ENCODE measurements around the gene AP2A2. TPM values are rescaled to one million over a fixed set of nuclear protein-coding genes. Genes with fewer than 3 reads are reported as not detected.

AP2A2 gene
- total and polyA plus RNA-seq, 2 of the 4 experiments (the other 2 are of a cell fraction) = 19.9 to 49.0 TPM

DNA sequence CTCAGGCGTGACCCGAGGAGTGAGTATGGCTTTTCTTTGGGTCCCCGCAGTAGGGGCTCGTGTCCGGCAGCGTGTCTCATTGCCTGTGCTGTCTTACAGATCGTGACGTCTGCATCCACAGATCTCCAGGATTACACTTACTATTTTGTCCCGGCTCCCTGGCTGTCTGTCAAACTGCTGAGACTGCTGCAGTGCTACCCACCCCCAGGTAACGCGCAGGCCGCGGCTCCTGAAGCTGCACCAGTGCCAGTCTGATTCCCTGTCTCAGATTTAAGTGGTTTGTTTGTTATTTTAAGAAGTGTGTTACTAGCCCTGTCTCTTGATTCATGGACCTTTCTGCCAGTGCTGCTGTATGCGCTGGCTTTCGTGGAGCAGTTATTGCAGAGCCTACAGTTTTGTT lies 58.9 kb downstream of the AP2A2 start:
- no peak overlapping the region for H3K4me2 ChIP-seq (ENCODE audit: low read depth, low read length)

More for the DNA sequence above, 58.9 kb downstream of the AP2A2 start:
- Histone ChIP-seq H4K5ac (ENCODE audit: low read depth, low read length) (no peak overlapping the region), H3K9me1 (ENCODE audit: insufficient read depth, low read length) (no peaks in the 10 kb centered on the region), H3K23ac (ENCODE audit: low read depth, low read length) (no peak overlapping the region), H3K56ac (ENCODE audit: extremely low read depth, insufficient read depth, low read length) (no peak overlapping the region), H2AFZ (replicated peaks; ENCODE audit: low read length, poor library complexity) (peak overlapping the region; percentile 32), H2BK120ac (ENCODE audit: low read depth, low read length) (no peak overlapping the region), H2BK20ac (ENCODE audit: low read depth, low read length) (no peak overlapping the region), H3K4me1 (ENCODE audit: control insufficient read depth, insufficient read depth, low read length) (no peaks in the 10 kb centered on the region), H4K8ac (ENCODE audit: low read depth in 2 of 2, low read length in 2 of 2) (no peak overlapping the region), H3K4ac (ENCODE audit: low read depth, low read length) (no peak overlapping the region), H2BK15ac (ENCODE audit: low read depth, low read length) (no peak overlapping the region), H2BK5ac (ENCODE audit: low read depth, low read length, poor library complexity, severe bottlenecking) (no peak overlapping the region), H3K27me3 (ENCODE audit: control insufficient read depth, insufficient read depth, low read length) (no peaks in the 10 kb centered on the region), H3K27ac (ENCODE audit: insufficient read depth, low read length) (no peak overlapping the region), H3K18ac (ENCODE audit: low read depth, low read length) (no peak overlapping the region), H4K91ac (ENCODE audit: insufficient read depth, low read depth, low read length) (no peak overlapping the region), H3K36me3 (ENCODE audit: control insufficient read depth, insufficient read depth, low read length) (peaks cover 66% of the 10 kb centered on the region), H3K14ac (replicated peaks; ENCODE audit: low read depth, low read length) (no peak overlapping the region), H2AK5ac (ENCODE audit: low read depth, low read length) (no peak overlapping the region), H2AK9ac (replicated peaks; ENCODE audit: low read depth, low read length, poor library complexity) (peak overlapping the region; percentile 33), H3K9me3 (ENCODE audit: control insufficient read depth, insufficient read depth, low read length) (no peaks in the 10 kb centered on the region), H3K79me1 (ENCODE audit: low read depth in 1 of 2, low read length in 2 of 2) (peaks cover 9 to 20% of the 10 kb centered on the region in 2 experiments; a peak in 3 of 4 replicates), H4K20me1 (ENCODE audit: insufficient read depth, low read length) (peaks cover 17% of the 10 kb centered on the region), H3K4me3 (ENCODE audit: insufficient read depth, low read depth, low read length) (no peak overlapping the region), H3K9ac (ENCODE audit: low read depth, low read length) (no peak overlapping the region)
- 86% methylated on average over 2 of the region's 15 CpGs; no CpG with 5 or more reads in 1 of the 2 experiments for WGBS, 2 experiments (ENCODE audit: extremely low coverage in 2 of 2, insufficient read length in 1 of 2)
- POLR2A ChIA-PET (ENCODE audit: unreplicated experiment) = no interaction called here
- CTCF ChIA-PET = no interaction called here
- ATAC-seq (ENCODE audit: low read depth) (no peak), DNase-seq (no peak)
- TF ChIP-seq BHLHE40 (IDR thresholded peaks at IDR 0.05; ENCODE audit: low read depth, low read length) (no peak), RAD21 (IDR thresholded peaks at IDR 0.05; ENCODE audit: low read length) (no peak), MAFK (IDR thresholded peaks at IDR 0.05; ENCODE audit: low read depth, low read length) (no peak)
- dilution Hi-C loops (cut with HindIII; ENCODE audit: low sequenced_read_pairs, unreplicated experiment) = no loop called here
- intact Hi-C loops (cut with micrococcal nuclease) = no loop called here
- in situ Hi-C loops (cut with MboI; ENCODE audit: low sequenced_read_pairs) = no loop called here
- no TSS peak for BruUV-seq (replicated peaks)

All from IMR-90 (cell line).